Esophagus muscularis mucosa (tissue), 4 donors: Measurements from ENCODE around the gene HNRNPH3. TPM values are rescaled to one million over a fixed set of nuclear protein-coding genes. Genes with fewer than 3 reads are reported as not detected.

Experiments
- DNase-seq: peaks from one replicate; pipeline ENCODE4 v3.0.0-alpha.2; 2017; ENCODE audit errors: extremely low spot score
- H3K27ac ChIP-seq, 4 donors: fragments of 200-600 bp; sonication (generic); replicated peaks in 1 of 4; 1 replicate in 3 of 4; 2 replicates in 1 of 4; pipeline ENCODE4 v1.5.1; 2016 to 2019; ENCODE audit warnings: mild to moderate bottlenecking in 1 of 4
- H3K27me3 ChIP-seq, 4 donors: fragments of 200-600 bp; sonication (generic); one replicate each; pipeline versions ENCODE4 v1.5.1 to v1.6.0; 2016 to 2019
- H3K36me3 ChIP-seq, 4 donors: fragments of 200-600 bp; sonication (generic); one replicate each; pipeline ENCODE4 v1.5.1; 2016 to 2019
- H3K4me1 ChIP-seq, 4 donors: fragments of 200-600 bp; sonication (generic); one replicate each; pipeline ENCODE4 v1.5.1; 2016 to 2019
- H3K4me3 ChIP-seq, 4 donors: fragments of 200-600 bp; sonication (generic); 1 replicate in 2 of 4; 2 replicates in 2 of 4; pipeline ENCODE4 v1.5.1; 2016 to 2019; ENCODE audit warnings: mild to moderate bottlenecking in 4 of 4, moderate library complexity in 1 of 4
- H3K9me3 ChIP-seq, 4 donors: fragments of 200-600 bp; sonication (generic); 1 replicate in 3 of 4; 2 replicates in 1 of 4; pipeline ENCODE4 v1.5.1; 2016 to 2019
- CTCF ChIP-seq, 3 experiments: fragments of 200-600 bp in 2 of 3; fragments of 450-650 bp in 1 of 3; sonication (generic) in 2 of 3; IDR thresholded peaks; one replicate each; pipeline ENCODE4 v1.5.1; 2017 to 2019; ENCODE audit warnings: antibody characterized with exemption in 3 of 3, mild to moderate bottlenecking in 2 of 3, moderate library complexity in 1 of 3
- EP300 ChIP-seq: sonication (generic); formaldehyde crosslinking; IDR thresholded peaks from one replicate; pipeline ENCODE4 v1.6.1; 2017; ENCODE audit warnings: antibody characterized with exemption
- POLR2A ChIP-seq: fragments of 450-650 bp; IDR thresholded peaks from one replicate; pipeline ENCODE4 v1.6.1; 2017; ENCODE audit warnings: antibody characterized with exemption, moderate library complexity, mild to moderate bottlenecking, low read depth
- POLR2AphosphoS5 ChIP-seq, 2 donors: sonication (generic); formaldehyde crosslinking; IDR thresholded peaks; one replicate each; pipeline ENCODE4 v1.6.1; 2017; ENCODE audit warnings: antibody characterized with exemption in 2 of 2
- WGBS: methylation state at CpG from one replicate; pipeline ENCODE4 v1.1.5; 2018; 5-methylcytosine and 5-hydroxymethylcytosine counted together
- intact Hi-C: fragments of 100-400 bp; cut with DNase I; formaldehyde crosslinking; loops from one replicate; pipeline ENCODE4 v1.15.1; 2023
- total RNA-seq, 4 donors: library from RNA; depleted of rRNA; stranded (reverse); fragments of >200 nt; gene quantifications; one replicate each; pipeline versions ENCODE4 v1.1.0 to v1.2.1, GENCODE V29; 2016

HNRNPH3 gene
- total RNA-seq, 4 donors from 2014 or later: 41.3 to 81.8 (median 61.7) TPM

- Histone ChIP-seq H3K9me3 (no peaks in the 10 kb centered on the region), H3K4me1 (no peaks in the 10 kb centered on the region), H3K36me3 (peaks cover 23 to 93% (median 57%) of the 10 kb centered on the region in 4 donors), H3K4me3 (no peak overlapping the region), H3K27me3 (no peaks in the 10 kb centered on the region), H3K27ac (no peak overlapping the region)
- intact Hi-C loops: no loop called here
- no peak for TF ChIP-seq POLR2AphosphoS5 (IDR thresholded peaks at IDR 0.05)
- no peak for TF ChIP-seq CTCF (IDR thresholded peaks at IDR 0.05)
- TF ChIP-seq POLR2A: no peak
- no peak for TF ChIP-seq EP300
- no peak for DNase-seq
- WGBS: 86% methylated on average over 3 of the region's 3 CpGs
Observed at GRCh38 chr10:68364101-68364886, 32.4 kb downstream of the HNRNPH3 start.

- 79% methylated on average over 2 of the region's 2 CpGs for WGBS
Observed at GRCh38 chr10:68365611-68366010, 33.7 kb downstream of the HNRNPH3 start.

GRCh38 chr10:68366600-68366999, 34.7 kb downstream of the HNRNPH3 start:
- H3K9me3 ChIP-seq: peaks cover 0 to 4% (median 0%) of the 10 kb centered on the region in 4 donors
- no peak for DNase-seq
- intact Hi-C loops: no loop called here
- no peaks in the 10 kb centered on the region for H3K27me3 ChIP-seq
- 95% methylated on average over 5 of the region's 5 CpGs for WGBS
- peaks cover 28 to 95% (median 55%) of the 10 kb centered on the region in 4 donors for H3K36me3 ChIP-seq
- H3K4me3 ChIP-seq: no peak overlapping the region
- TF ChIP-seq CTCF (IDR thresholded peaks at IDR 0.05): no peak
- TF ChIP-seq POLR2A: no peak
- TF ChIP-seq POLR2AphosphoS5 (IDR thresholded peaks at IDR 0.05): no peak
- TF ChIP-seq EP300: no peak
- no peak overlapping the region for H3K27ac ChIP-seq
- no peaks in the 10 kb centered on the region for H3K4me1 ChIP-seq

More at GRCh38 chr10:68365611-68366010, 33.7 kb downstream of the HNRNPH3 start:
- Histone ChIP-seq H3K27me3 (no peaks in the 10 kb centered on the region), H3K4me3 (no peak overlapping the region), H3K36me3 (peaks cover 23 to 95% (median 58%) of the 10 kb centered on the region in 4 donors), H3K27ac (no peak overlapping the region), H3K4me1 (no peaks in the 10 kb centered on the region), H3K9me3 (no peaks in the 10 kb centered on the region)
- DNase-seq: no peak
- TF ChIP-seq POLR2A: no peak
- no peak for TF ChIP-seq POLR2AphosphoS5 (IDR thresholded peaks at IDR 0.05)
- TF ChIP-seq CTCF (IDR thresholded peaks at IDR 0.05): no peak
- no peak for TF ChIP-seq EP300
- intact Hi-C loops: no loop called here

GRCh38 chr10:68367121-68367520, 35.3 kb downstream of the HNRNPH3 start:
- no peak for DNase-seq
- no peak overlapping the region for H3K4me3 ChIP-seq
- WGBS: 81% methylated on average over 2 of the region's 2 CpGs
- peaks cover 0 to 9% (median 0%) of the 10 kb centered on the region in 4 donors for H3K9me3 ChIP-seq
- intact Hi-C loops: no loop called here
- H3K27ac ChIP-seq: no peak overlapping the region
- H3K36me3 ChIP-seq: peaks cover 29 to 95% (median 55%) of the 10 kb centered on the region in 4 donors
- H3K4me1 ChIP-seq: no peaks in the 10 kb centered on the region
- TF ChIP-seq POLR2AphosphoS5 (IDR thresholded peaks at IDR 0.05) (no peak), CTCF (IDR thresholded peaks at IDR 0.05) (no peak), POLR2A (no peak), EP300 (no peak)
- H3K27me3 ChIP-seq: no peaks in the 10 kb centered on the region
